GM12865 (cell line): ENCODE measurements around the gene PLEKHG4.
A peak's percentile ranks its signal among the peaks of the same experiment; 100 is the strongest.

Experiments used
- DNase-seq: peaks from one replicate; pipeline ENCODE4 v3.0.0; 2010; ENCODE audit warnings: low read depth
- H3K4me3 ChIP-seq: 2 replicates; pipeline ENCODE4 v1.5.1; 2011; ENCODE audit warnings: mild to moderate bottlenecking, low read depth, low read length, control low read depth
- CTCF ChIP-seq: IDR thresholded peaks from 2 replicates; pipeline ENCODE4 v1.5.1; 2011; ENCODE audit warnings: low read length, control low read depth, low read depth, inconsistent platforms; ENCODE audit not compliant: insufficient read depth; ENCODE audit errors: missing control alignments

The PLEKHG4 gene

GRCh38 chr16:67282447-67282805 is 3.1 kb downstream of the PLEKHG4 start:
- no peak overlapping the region for H3K4me3 ChIP-seq
- no peak for DNase-seq
- no peak for TF ChIP-seq CTCF

- no peak overlapping the region for H3K4me3 ChIP-seq
- no peak for TF ChIP-seq CTCF
- DNase-seq: no peak
These were observed 3.9 kb downstream of the PLEKHG4 start for GRCh38 chr16:67283039-67283825.

GRCh38 chr16:67283826-67284555 is 4.7 kb downstream of the PLEKHG4 start:
- TF ChIP-seq CTCF: no peak
- DNase-seq: no peak
- H3K4me3 ChIP-seq: no peak overlapping the region

GRCh38 chr16:67284699-67285646 is 5.6 kb downstream of the PLEKHG4 start:
- TF ChIP-seq CTCF: peak; percentile 39
- DNase-seq: peak; percentile 29
- H3K4me3 ChIP-seq: no peak overlapping the region

DNA sequence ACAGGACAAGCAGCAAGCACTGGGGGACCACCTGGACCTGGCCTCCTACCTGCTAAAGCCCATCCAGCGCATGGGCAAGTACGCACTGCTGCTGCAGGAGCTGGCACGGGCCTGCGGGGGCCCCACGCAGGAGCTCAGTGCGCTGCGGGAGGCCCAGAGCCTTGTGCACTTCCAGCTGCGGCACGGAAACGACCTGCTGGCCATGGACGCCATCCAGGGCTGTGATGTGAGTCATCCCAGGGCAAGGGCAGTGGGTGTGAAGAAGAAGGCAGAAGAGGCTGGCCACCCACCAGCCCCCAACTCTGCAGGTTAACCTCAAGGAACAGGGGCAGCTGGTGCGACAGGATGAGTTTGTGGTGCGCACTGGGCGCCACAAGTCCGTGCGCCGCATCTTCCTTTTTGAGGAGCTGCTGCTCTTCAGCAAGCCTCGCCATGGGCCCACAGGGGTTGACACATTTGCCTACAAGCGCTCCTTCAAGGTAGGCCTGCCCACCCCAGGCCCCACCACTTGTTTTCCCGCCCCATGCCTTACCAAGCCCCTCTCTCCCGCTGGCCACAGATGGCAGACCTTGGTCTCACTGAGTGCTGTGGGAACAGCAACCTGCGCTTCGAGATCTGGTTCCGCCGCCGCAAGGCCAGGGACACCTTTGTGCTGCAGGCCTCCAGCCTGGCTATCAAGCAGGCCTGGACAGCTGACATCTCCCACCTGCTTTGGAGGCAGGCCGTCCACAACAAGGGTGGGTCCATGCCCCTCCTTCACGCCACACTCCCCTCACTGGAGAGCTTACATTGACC is 7.3 kb downstream of the PLEKHG4 start:
- H3K4me3 ChIP-seq: no peak overlapping the region
- DNase-seq: no peak
- TF ChIP-seq CTCF: no peak

GRCh38 chr16:67287960-67288359 is 8.6 kb downstream of the PLEKHG4 start:
- no peak overlapping the region for H3K4me3 ChIP-seq
- no peak for DNase-seq
- no peak for TF ChIP-seq CTCF
